Gastrocnemius medialis (tissue), 4 donors: ENCODE results near the gene SOWAHA.

Experiments
- CTCF ChIP-seq, 5 experiments: fragments of 450-650 bp in 3 of 5; fragments of 200-600 bp in 2 of 5; sonication (generic) in 2 of 5; IDR thresholded peaks in 4 of 5; conservative IDR thresholded peaks in 1 of 5; 1 replicate in 4 of 5; 2 replicates in 1 of 5; pipeline ENCODE4 v1.5.1; 2016 to 2019; ENCODE audit warnings: antibody characterized with exemption in 5 of 5, mild to moderate bottlenecking in 3 of 5, moderate library complexity in 3 of 5
- POLR2A ChIP-seq, 2 donors: fragments of 450-650 bp; IDR thresholded peaks; one replicate each; pipeline ENCODE4 v1.6.1; 2017; ENCODE audit warnings: antibody characterized with exemption in 2 of 2, mild to moderate bottlenecking in 2 of 2, moderate library complexity in 2 of 2

- TF ChIP-seq CTCF (IDR thresholded peaks at IDR 0.05 in 4 of 5, conservative IDR thresholded peaks at IDR 0.05 in 1 of 5) (no peak), POLR2A (IDR thresholded peaks at IDR 0.05) (no peak)
Measured at GRCh38 chr5:132778856-132779255, 34.2 kb upstream of the SOWAHA start.
